Epithelial cell of prostate (primary cell): ENCODE measurements around the gene GET4.
"Not testable (repeated sequence)": the region's sequence is repeated elsewhere in the genome, so short reads cannot be mapped to it uniquely, and the experiment has no call there.

Experiments used
- DNase-seq: peaks from one replicate; pipeline ENCODE4 v3.0.0-alpha.2; 2011; ENCODE audit warnings: low read depth, low spot score
- H3K27ac ChIP-seq: fragments of 450-650 bp; 2 replicates; pipeline ENCODE4 v1.5.1; 2017; ENCODE audit warnings: mild to moderate bottlenecking

Gene GET4

DNA sequence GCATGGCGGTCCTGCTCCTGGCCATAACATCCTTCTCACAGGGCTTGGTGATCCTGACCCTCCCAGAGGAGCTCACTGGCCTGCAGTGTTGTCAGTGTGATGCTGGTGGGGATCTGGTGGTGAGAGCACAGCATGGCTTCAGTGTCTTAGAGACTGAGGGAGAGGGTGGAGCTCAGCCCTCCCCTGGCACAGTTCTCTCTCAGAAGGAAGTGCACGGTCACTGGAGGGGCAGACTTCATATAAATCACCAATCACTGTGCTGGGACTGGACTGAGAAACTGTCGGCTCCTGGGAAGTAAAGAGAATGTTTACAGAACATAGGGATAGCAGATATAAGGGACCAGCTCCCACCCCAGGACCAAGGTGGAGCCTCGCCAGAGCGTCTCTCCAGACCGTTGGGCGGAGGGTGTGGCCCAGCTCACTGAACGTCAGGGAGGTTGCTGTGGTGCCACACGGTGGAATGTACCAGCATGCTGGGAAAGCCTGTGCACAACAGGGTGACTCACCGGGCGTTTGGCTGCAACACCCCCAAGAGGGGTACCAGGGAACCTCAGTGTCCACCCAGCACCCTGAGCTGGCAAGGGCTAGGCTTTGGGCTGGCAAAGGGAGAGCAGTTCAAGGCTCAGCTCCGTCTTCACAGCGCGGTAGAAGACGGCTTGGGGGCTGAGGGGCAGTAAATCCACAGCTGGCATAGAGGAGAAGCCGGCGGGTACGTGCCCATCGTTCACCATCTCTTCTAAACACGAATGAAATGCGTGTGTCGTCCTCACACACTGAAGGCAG lies 8.8 kb upstream of the GET4 start:
- H3K27ac ChIP-seq: peak overlapping the region; percentile 55
- peak; percentile 50 for DNase-seq

DNA sequence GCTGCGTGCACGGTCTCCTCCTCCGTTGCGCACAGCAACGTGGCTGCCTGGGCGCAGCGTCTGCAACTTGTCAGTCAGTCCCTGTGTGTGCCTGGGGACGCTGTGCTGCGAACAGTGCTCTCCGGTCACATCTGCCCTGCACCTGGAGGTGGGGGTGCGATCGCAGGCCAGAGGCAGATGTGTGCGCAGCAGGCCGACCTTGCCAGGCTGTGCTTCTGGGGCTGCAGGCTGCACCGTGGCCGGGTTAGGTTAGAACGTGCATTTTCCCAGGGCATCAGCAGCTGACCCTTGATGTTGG lies 8.2 kb upstream of the GET4 start:
- DNase-seq: no peak
- peak overlapping the region; percentile 55 for H3K27ac ChIP-seq

- DNase-seq: no peak
- H3K27ac ChIP-seq: no peak overlapping the region
These were observed 7.0 kb upstream of the GET4 start for GRCh38 chr7:869348-869747.

DNA sequence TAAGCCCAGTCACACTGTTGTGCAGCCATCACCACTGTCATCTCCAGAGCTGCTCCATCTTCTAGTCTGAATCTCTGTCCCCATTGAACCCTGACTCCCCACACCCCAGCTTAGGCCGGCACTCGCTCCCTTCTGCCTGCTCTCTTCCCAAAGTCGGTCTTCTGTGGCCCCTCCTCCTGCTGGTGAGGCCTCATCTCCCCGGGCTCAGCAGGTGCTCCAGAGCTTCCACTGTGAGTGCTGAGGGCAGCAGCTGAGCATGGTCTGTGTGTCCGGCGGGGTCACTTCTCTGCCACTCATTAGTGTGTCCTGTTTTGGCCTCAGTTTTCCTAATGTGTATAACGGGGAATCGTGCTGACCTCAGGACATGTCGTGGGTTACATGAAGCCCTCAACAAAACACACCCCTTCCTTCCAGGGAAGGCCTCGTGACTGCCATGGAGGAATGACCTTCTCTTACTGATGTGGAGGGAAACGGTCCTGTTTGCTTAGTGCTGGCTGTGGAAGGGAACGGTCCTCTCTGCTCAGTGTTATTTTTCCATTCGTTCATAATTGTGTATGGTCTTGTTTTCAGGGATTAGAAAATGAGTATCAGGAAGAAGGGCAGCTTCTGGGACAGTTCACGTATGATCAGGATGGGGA lies 4.3 kb upstream of the GET4 start:
- DNase-seq: no peak
- H3K27ac ChIP-seq: no peak overlapping the region

- peak overlapping the region; percentile 36 for H3K27ac ChIP-seq
- not testable (repeated sequence) for DNase-seq
These were observed 3.7 kb upstream of the GET4 start for GRCh38 chr7:872685-873084.

- peak overlapping the region; percentile 36 for H3K27ac ChIP-seq
- peak; percentile 59 for DNase-seq
These were observed 2.9 kb upstream of the GET4 start for GRCh38 chr7:873367-874002.

DNA sequence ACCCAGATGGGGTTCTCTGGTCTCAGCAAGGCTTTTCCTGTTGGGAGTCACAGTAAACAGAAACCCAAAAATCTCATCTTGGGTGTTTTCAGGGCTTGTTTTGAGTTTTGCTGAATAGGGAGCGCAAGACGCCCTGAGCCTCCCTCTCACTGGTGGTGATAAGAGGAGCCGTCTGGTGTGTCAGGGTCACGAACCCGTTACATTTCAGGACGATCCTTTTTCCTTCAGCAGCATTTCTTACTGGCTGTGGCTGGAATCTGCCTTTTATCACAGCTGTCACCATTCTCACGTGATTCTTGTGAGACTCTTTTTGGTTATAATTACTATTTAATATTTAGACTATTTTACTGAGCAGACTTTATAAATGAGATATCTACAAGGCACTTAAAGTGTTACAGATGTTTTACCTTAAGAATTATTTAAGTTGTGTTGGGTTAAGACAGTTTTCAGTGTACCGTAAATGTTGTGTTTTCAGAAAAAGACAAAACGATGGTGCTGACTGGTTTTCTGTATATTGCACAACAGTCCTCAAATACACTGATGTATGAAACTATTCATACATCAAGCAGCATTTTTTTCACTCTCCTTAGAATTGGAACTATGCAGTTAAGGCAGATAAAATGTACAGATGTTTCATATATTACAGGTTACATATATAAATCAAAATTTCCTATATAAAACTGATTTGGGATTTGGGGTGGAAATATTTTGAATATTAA lies 2.2 kb upstream of the GET4 start:
- peak overlapping the region; percentile 36 for H3K27ac ChIP-seq
- DNase-seq: no peak

DNA sequence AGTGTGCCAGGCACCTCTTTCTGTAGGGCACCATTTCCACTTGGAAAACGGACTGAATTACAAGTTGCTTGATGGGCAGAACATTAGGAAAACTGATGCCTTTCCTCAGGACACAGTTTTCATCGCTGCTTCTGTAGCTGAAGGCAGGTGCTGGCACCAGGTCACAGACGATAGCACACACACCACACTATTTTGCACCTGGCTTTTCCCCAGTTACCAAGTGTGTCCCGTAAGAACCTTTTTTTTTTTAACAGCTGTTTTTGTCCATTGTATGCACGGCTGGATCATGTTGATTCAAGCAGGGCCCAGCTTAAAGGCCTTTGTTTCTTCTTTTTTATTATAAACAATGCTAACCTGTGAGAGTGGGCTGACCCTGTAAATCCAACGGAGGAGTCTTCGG lies 1.3 kb upstream of the GET4 start:
- no peak for DNase-seq
- no peak overlapping the region for H3K27ac ChIP-seq

GRCh38 chr7:875476-876076 lies 778 bp upstream of the GET4 start:
- H3K27ac ChIP-seq: peak overlapping the region; percentile 37
- DNase-seq: no peak

- peak overlapping the region; percentile 77 for H3K27ac ChIP-seq
- DNase-seq: no peak
These were observed 588 bp downstream of the GET4 start for GRCh38 chr7:876972-877311.

GRCh38 chr7:877312-878232 lies 1.2 kb downstream of the GET4 start:
- peak overlapping the region; percentile 77 for H3K27ac ChIP-seq

DNA sequence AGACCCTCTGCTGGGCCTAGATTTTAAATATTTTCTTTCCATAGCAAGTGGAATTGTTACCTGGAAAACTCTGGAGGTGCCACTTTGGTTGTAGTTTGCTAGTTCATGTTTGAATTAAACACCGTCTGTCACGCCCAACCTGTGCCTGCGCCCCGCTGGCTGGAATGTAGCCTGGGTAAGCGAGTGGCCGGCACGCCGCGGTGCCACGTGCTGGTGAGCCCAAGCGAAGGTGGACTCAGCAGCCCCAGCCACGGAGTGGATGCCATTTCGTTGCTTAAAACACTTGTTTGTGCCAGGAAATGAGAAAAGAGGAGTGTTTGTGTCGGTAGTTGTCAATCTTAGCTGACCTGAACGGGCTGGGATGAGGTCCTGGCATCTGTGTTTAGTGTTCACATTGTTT lies 2.7 kb downstream of the GET4 start:
- DNase-seq: no peak
- H3K27ac ChIP-seq: no peak overlapping the region

More at GRCh38 chr7:877312-878232, 1.2 kb downstream of the GET4 start:
- DNase-seq: no peak

DNA sequence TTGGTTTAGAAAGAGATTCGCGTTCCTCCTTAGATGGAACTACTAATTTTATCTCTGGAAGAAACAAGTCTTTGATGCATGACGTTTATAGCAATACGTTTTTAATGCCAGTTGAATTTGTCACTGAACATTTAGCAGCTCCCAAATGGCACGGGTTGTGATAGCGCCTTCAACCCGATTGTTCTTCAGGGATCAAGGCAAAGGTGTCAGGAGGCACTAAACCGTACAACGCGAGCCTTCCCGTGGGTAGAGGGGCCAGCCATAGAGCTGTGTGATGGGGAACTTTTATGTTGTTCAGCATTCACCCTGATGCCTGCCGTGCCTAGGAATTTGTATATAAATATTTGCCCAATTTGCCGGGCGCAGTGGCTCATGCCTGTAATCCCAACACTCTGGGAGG lies 3.4 kb downstream of the GET4 start:
- DNase-seq: no peak
- H3K27ac ChIP-seq: no peak overlapping the region

- H3K27ac ChIP-seq: no peak overlapping the region
- DNase-seq: no peak
These were observed 4.1 kb downstream of the GET4 start for GRCh38 chr7:880450-880849.

- no peak for DNase-seq
- H3K27ac ChIP-seq: no peak overlapping the region
These were observed 5.3 kb downstream of the GET4 start for GRCh38 chr7:881441-882234.

- no peak for DNase-seq
- no peak overlapping the region for H3K27ac ChIP-seq
These were observed 6.1 kb downstream of the GET4 start for GRCh38 chr7:882336-883035.

GRCh38 chr7:883055-884021 lies 7.0 kb downstream of the GET4 start:
- no peak for DNase-seq
- H3K27ac ChIP-seq: no peak overlapping the region
